DOHH2 (cell line): Measurements from ENCODE around the gene SERPINA5.
A peak's percentile ranks its signal among the peaks of the same experiment; 100 is the strongest.

Experiments used
- H3F3A ChIP-seq: fragments of 200-600 bp; sonication (generic), shearing (Covaris generic); 2 replicates; pipeline ENCODE4 v1.6.0; 2016; ENCODE audit warnings: antibody characterized with exemption, mild to moderate bottlenecking; ENCODE audit not compliant: control insufficient read depth, insufficient read depth
- H3K27ac ChIP-seq: fragments of 200-600 bp; sonication (generic); 2 replicates; pipeline ENCODE4 v1.5.1; 2014; ENCODE audit warnings: low read depth, mild to moderate bottlenecking, low read length, moderate library complexity
- H3K27me3 ChIP-seq: fragments of 200-600 bp; sonication (generic); 2 replicates; pipeline ENCODE4 v1.6.1; 2014; ENCODE audit warnings: mild to moderate bottlenecking, low read length, mixed read lengths; ENCODE audit not compliant: control insufficient read depth
- H3K36me3 ChIP-seq: fragments of 200-600 bp; sonication (generic); 2 replicates; pipeline ENCODE4 v1.6.1; 2014; ENCODE audit warnings: mild to moderate bottlenecking, low read length, moderate library complexity, mixed read lengths; ENCODE audit not compliant: control insufficient read depth
- H3K4me1 ChIP-seq: fragments of 200-600 bp; sonication (generic); 2 replicates; pipeline ENCODE4 v1.6.1; 2014; ENCODE audit warnings: mild to moderate bottlenecking, low read length, mixed read lengths; ENCODE audit not compliant: control insufficient read depth
- H3K4me2 ChIP-seq: fragments of 200-600 bp; sonication (generic); 2 replicates; pipeline ENCODE4 v1.6.0; 2014; ENCODE audit warnings: mild to moderate bottlenecking, low read length, moderate library complexity
- H3K4me3 ChIP-seq: fragments of 200-600 bp; sonication (generic); 2 replicates; pipeline ENCODE4 v1.5.1; 2014; ENCODE audit warnings: mild to moderate bottlenecking, low read length, mixed read lengths
- H3K79me2 ChIP-seq: fragments of 200-600 bp; sonication (generic); 2 replicates; pipeline ENCODE4 v1.6.1; 2014; ENCODE audit warnings: mild to moderate bottlenecking, low read length, mixed read lengths; ENCODE audit not compliant: control insufficient read depth
- H3K9me2 ChIP-seq: fragments of 200-600 bp; sonication (generic); replicated peaks from 2 replicates; pipeline ENCODE4 v1.6.1; 2014; ENCODE audit warnings: mild to moderate bottlenecking, low read length, mixed read lengths; ENCODE audit not compliant: control insufficient read depth
- H3K9me3 ChIP-seq: fragments of 200-600 bp; sonication (generic); 2 replicates; pipeline ENCODE4 v1.6.1; 2014; ENCODE audit warnings: antibody characterized with exemption, low read length, mixed read lengths; ENCODE audit not compliant: control insufficient read depth, insufficient read depth
- H4K20me1 ChIP-seq: fragments of 200-600 bp; sonication (generic); 2 replicates; pipeline ENCODE4 v1.6.0; 2014; ENCODE audit warnings: low read depth, mild to moderate bottlenecking, antibody characterized with exemption, low read length, moderate library complexity; ENCODE audit not compliant: control insufficient read depth, insufficient read depth
- CTCF ChIP-seq: fragments of 200-600 bp; sonication (generic); IDR thresholded peaks from one replicate; pipeline ENCODE4 v1.5.1; 2014; ENCODE audit warnings: antibody characterized with exemption, mild to moderate bottlenecking, low read depth, low read length; ENCODE audit not compliant: poor library complexity, severe bottlenecking
- EZH2phosphoT487 ChIP-seq: fragments of 200-600 bp; sonication (generic); IDR thresholded peaks from 2 replicates; pipeline ENCODE4 v1.6.1; 2017; ENCODE audit warnings: borderline replicate concordance, mild to moderate bottlenecking, antibody characterized with exemption, low read length, moderate library complexity, mixed read lengths

SERPINA5 gene

GRCh38 chr14:94581127-94581999 is at the start of gene SERPINA5:
Gene SERPINA5 (plus strand): TSS chr14:94581426. CDS start chr14:94587363, 5,937 bp downstream.
- Histone ChIP-seq H3K9me3 (no peaks in the 10 kb centered on the region), H3K27me3 (peaks cover 10% of the 10 kb centered on the region; the same call in 1 of the 2 replicates), H3K4me1 (no peaks in the 10 kb centered on the region), H3K4me2 (no peak within 1 kb of the TSS), H4K20me1 (no peaks in the 10 kb centered on the region), H3K79me2 (no peaks in the 10 kb centered on the region), H3F3A (no peaks in the 10 kb centered on the region), H3K4me3 (no peak within 1 kb of the TSS), H3K36me3 (no peaks in the 10 kb centered on the region), H3K9me2 (no peaks in the 10 kb centered on the region), H3K27ac (no peak within 1 kb of the TSS)
- TF ChIP-seq CTCF (no peak), EZH2phosphoT487 (no peak)

- Histone ChIP-seq H3K4me3 (peak overlapping the region; percentile 36), H3K27ac (peak overlapping the region; percentile 73), H3K9me3 (peaks cover 6% of the 10 kb centered on the region), H3K79me2 (no peaks in the 10 kb centered on the region), H3F3A (peaks cover 8% of the 10 kb centered on the region), H4K20me1 (no peaks in the 10 kb centered on the region), H3K4me1 (peaks cover 62% of the 10 kb centered on the region), H3K36me3 (0 out of 2 replicates have a peak, but pooled peaks cover 2% of the 10 kb centered on the region), H3K27me3 (no peaks in the 10 kb centered on the region), H3K4me2 (peak overlapping the region; percentile 63), H3K9me2 (no peaks in the 10 kb centered on the region)
- TF ChIP-seq CTCF = no peak
- no peak for TF ChIP-seq EZH2phosphoT487
Observed at GRCh38 chr14:94532447-94532846, 48.8 kb upstream of the SERPINA5 start.

GRCh38 chr14:94535506-94535905 is 45.7 kb upstream of the SERPINA5 start:
- H3K4me2 ChIP-seq = no peak overlapping the region
- no peaks in the 10 kb centered on the region for H4K20me1 ChIP-seq
- H3K36me3 ChIP-seq = 0 out of 2 replicates have a peak, but pooled peaks cover 2% of the 10 kb centered on the region
- peaks cover 6% of the 10 kb centered on the region for H3K9me3 ChIP-seq
- TF ChIP-seq EZH2phosphoT487 (no peak), CTCF (peak; percentile 48)
- H3K27me3 ChIP-seq = peaks cover 6% of the 10 kb centered on the region
- H3K27ac ChIP-seq = no peak overlapping the region
- no peaks in the 10 kb centered on the region for H3K79me2 ChIP-seq
- H3F3A ChIP-seq = peaks cover 8% of the 10 kb centered on the region
- peaks cover 59% of the 10 kb centered on the region for H3K4me1 ChIP-seq
- no peaks in the 10 kb centered on the region for H3K9me2 ChIP-seq
- no peak overlapping the region for H3K4me3 ChIP-seq
